ENCODE data around the gene AKT1S1. TPM values are rescaled to one million over a fixed set of nuclear protein-coding genes. Genes with fewer than 3 reads are reported as not detected.

The AKT1S1 gene
- total and polyA plus RNA-seq, 2 of the 13 experiments (the other 11 are each of a cell fraction or from before 2014, with no cell fraction given) = 13.5 to 27.8 TPM

DNA sequence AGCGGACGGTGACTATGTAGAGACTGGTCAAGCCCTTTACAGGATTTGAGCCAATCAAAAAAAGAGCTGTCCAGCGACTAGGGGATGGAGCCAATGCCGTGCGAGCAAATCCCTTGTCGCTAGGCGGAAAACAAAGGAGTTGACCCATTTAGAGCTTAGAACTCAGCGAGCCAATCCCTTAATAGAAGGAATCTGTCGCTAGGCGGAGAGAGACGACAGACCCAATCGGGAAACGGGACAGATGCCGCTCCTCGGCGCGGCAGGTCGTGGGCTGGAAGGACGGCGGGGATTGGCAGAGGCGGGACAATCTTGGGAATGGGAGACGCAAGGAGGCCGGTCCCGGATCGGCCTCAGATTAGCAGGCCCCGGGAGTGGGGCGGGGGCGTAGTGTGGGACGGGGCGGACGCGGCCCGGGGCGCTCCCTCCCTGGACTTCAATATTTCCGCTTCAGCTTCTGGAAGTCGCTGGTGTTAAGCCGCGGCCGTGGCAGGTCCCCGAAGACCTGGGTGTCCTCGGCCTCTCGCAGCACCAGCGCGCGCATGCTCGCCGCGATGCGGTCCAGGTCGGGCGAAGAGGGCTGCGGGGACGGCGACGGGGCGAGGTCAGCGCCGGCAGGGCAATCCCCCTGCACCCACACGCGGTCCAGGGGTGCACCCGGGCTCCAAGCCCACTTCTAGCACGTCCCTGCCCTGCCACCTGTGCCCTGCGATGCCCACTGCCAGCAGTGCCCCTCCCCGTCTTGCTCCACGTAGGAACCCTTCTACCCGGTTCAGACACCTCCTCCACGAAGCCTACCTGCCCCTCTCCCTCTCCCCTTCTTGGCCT lies 7.5 kb downstream of the AKT1S1 start (continued):
- TF ChIP-seq, protein P1, sequence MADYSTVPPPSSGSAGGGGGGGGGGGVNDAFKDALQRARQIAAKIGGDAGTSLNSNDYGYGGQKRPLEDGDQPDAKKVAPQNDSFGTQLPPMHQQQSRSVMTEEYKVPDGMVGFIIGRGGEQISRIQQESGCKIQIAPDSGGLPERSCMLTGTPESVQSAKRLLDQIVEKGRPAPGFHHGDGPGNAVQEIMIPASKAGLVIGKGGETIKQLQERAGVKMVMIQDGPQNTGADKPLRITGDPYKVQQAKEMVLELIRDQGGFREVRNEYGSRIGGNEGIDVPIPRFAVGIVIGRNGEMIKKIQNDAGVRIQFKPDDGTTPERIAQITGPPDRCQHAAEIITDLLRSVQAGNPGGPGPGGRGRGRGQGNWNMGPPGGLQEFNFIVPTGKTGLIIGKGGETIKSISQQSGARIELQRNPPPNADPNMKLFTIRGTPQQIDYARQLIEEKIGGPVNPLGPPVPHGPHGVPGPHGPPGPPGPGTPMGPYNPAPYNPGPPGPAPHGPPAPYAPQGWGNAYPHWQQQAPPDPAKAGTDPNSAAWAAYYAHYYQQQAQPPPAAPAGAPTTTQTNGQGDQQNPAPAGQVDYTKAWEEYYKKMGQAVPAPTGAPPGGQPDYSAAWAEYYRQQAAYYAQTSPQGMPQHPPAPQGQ (CRISPR knock-in tag; IDR thresholded peaks at IDR 0.05; ENCODE audit: borderline replicate concordance) = no peak
- TF ChIP-seq TAF1 (CRISPR knock-in tag; IDR thresholded peaks at IDR 0.05) (peak; percentile 82), NR3C1 (CRISPR knock-in tag; IDR thresholded peaks at IDR 0.05) (no peak), ZFX (CRISPR knock-in tag; IDR thresholded peaks at IDR 0.05; ENCODE audit: low read depth) (peak; percentile 92), SRY (CRISPR knock-in tag; IDR thresholded peaks at IDR 0.05) (0 out of 2 replicates have a peak, but pooled peaks have one; percentile 44), ZNF556 (CRISPR knock-in tag; IDR thresholded peaks at IDR 0.05; ENCODE audit: borderline replicate concordance) (no peak), ARNT (IDR thresholded peaks at IDR 0.05) (no peak), ZNF777 (CRISPR knock-in tag; IDR thresholded peaks at IDR 0.05) (peak; percentile 94), ZNF350 (CRISPR knock-in tag; IDR thresholded peaks at IDR 0.05; ENCODE audit: borderline replicate concordance, low read depth) (peak; percentile 88), MYC (CRISPR knock-in tag; IDR thresholded peaks at IDR 0.05; ENCODE audit: borderline replicate concordance) (peak; percentile 69; the same call in 1 of the 2 replicates), THYN1 (CRISPR knock-in tag; IDR thresholded peaks at IDR 0.05; ENCODE audit: borderline replicate concordance, low read depth) (no peak), RXRB (CRISPR knock-in tag; IDR thresholded peaks at IDR 0.05; ENCODE audit: borderline replicate concordance) (peak; percentile 43; the same call in 1 of the 2 replicates), RFXANK (CRISPR knock-in tag; IDR thresholded peaks at IDR 0.05) (peak; percentile 99), TOPORS (CRISPR knock-in tag; IDR thresholded peaks at IDR 0.05) (no peak), ZNF24 (IDR thresholded peaks at IDR 0.05) (no peak), POLR2A (IDR thresholded peaks at IDR 0.05; ENCODE audit: insufficient read depth in 1 of 2, low read depth in 2 of 2, low read length in 2 of 2) (peak; percentile 13 to 63; a peak in 2 of 4 replicates), ZKSCAN8 (CRISPR knock-in tag; IDR thresholded peaks at IDR 0.05; ENCODE audit: borderline replicate concordance) (no peak), RBM39 (IDR thresholded peaks at IDR 0.05; ENCODE audit: low read depth, low read length, poor library complexity, severe bottlenecking) (peak; percentile 31), ZNF703 (CRISPR knock-in tag; IDR thresholded peaks at IDR 0.05; ENCODE audit: borderline replicate concordance) (0 out of 2 replicates have a peak, but pooled peaks have one; percentile 33), GMEB1 (CRISPR knock-in tag; IDR thresholded peaks at IDR 0.05; ENCODE audit: borderline replicate concordance) (peak; percentile 57; the same call in 1 of the 2 replicates), ZNF367 (CRISPR knock-in tag; IDR thresholded peaks at IDR 0.05; ENCODE audit: borderline replicate concordance) (peak; percentile 85; the same call in 1 of the 2 replicates), MED13 (CRISPR knock-in tag; IDR thresholded peaks at IDR 0.05) (0 out of 2 replicates have a peak, but pooled peaks have one; percentile 43), HOXA5 (CRISPR knock-in tag; IDR thresholded peaks at IDR 0.05) (0 out of 2 replicates have a peak, but pooled peaks have one; percentile 73)
- TF ChIP-seq, protein P2, sequence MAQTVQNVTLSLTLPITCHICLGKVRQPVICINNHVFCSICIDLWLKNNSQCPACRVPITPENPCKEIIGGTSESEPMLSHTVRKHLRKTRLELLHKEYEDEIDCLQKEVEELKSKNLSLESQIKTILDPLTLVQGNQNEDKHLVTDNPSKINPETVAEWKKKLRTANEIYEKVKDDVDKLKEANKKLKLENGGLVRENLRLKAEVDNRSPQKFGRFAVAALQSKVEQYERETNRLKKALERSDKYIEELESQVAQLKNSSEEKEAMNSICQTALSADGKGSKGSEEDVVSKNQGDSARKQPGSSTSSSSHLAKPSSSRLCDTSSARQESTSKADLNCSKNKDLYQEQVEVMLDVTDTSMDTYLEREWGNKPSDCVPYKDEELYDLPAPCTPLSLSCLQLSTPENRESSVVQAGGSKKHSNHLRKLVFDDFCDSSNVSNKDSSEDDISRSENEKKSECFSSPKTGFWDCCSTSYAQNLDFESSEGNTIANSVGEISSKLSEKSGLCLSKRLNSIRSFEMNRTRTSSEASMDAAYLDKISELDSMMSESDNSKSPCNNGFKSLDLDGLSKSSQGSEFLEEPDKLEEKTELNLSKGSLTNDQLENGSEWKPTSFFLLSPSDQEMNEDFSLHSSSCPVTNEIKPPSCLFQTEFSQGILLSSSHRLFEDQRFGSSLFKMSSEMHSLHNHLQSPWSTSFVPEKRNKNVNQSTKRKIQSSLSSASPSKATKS (CRISPR knock-in tag; IDR thresholded peaks at IDR 0.05) = no peak
